WTC11 (cell line): Measurements from ENCODE around the gene GNG2.

Experiments
- ETV6 ChIP-seq: sonication (generic); formaldehyde crosslinking; IDR thresholded peaks from 2 replicates; pipeline ENCODE4 v1.8.1; 2022; ENCODE audit warnings: mild to moderate bottlenecking, missing genetic modification reagents
- TP53 ChIP-seq: sonication (generic); formaldehyde crosslinking; IDR thresholded peaks from 2 replicates; pipeline ENCODE4 v1.8.1; 2023; ENCODE audit warnings: mild to moderate bottlenecking, missing genetic modification reagents
- TF ChIP-seq, protein P1 (sequence below): sonication (generic); formaldehyde crosslinking; IDR thresholded peaks from 2 replicates; pipeline ENCODE4 v1.8.0; 2022; ENCODE audit warnings: mild to moderate bottlenecking, missing genetic modification reagents
- TF ChIP-seq, protein P2 (sequence below): fragments of 200-600 bp; IDR thresholded peaks from 2 replicates; pipeline ENCODE4 v1.8.0; 2022; ENCODE audit warnings: antibody characterized with exemption

DNA sequence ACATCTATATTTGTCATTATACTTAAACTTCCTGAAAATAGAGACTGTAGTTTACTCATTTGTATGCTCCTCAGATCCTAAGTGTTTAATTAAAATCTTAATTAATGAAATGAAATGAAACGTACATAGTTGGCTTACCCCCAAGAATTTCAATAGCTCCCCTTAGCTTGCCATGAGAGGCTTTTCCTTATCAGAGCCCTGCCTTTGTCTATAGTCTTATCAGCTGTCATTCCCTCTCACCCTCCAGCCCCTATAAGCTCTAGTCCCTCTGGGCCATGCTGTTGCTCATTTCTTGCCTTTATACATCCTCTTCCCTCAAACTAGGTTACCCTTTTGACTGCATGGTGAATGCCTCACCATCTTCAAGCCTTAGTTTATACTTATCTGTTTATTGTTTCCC, 127.8 kb downstream of the GNG2 start:
- TF ChIP-seq, protein P1, sequence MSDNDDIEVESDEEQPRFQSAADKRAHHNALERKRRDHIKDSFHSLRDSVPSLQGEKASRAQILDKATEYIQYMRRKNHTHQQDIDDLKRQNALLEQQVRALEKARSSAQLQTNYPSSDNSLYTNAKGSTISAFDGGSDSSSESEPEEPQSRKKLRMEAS (CRISPR knock-in tag): no peak
- TF ChIP-seq, protein P2, sequence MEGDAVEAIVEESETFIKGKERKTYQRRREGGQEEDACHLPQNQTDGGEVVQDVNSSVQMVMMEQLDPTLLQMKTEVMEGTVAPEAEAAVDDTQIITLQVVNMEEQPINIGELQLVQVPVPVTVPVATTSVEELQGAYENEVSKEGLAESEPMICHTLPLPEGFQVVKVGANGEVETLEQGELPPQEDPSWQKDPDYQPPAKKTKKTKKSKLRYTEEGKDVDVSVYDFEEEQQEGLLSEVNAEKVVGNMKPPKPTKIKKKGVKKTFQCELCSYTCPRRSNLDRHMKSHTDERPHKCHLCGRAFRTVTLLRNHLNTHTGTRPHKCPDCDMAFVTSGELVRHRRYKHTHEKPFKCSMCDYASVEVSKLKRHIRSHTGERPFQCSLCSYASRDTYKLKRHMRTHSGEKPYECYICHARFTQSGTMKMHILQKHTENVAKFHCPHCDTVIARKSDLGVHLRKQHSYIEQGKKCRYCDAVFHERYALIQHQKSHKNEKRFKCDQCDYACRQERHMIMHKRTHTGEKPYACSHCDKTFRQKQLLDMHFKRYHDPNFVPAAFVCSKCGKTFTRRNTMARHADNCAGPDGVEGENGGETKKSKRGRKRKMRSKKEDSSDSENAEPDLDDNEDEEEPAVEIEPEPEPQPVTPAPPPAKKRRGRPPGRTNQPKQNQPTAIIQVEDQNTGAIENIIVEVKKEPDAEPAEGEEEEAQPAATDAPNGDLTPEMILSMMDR: no peak
- no peak for TF ChIP-seq ETV6
- TF ChIP-seq TP53 (CRISPR knock-in tag): no peak
